Subcutaneous adipose tissue (tissue), 4 donors: ENCODE measurements around the gene PABPC1L. TPM values are rescaled to one million over a fixed set of nuclear protein-coding genes. Genes with fewer than 3 reads are reported as not detected.

Source experiments
- CTCF ChIP-seq: fragments of 450-650 bp; IDR thresholded peaks from one replicate; pipeline ENCODE4 v1.5.1; 2016; ENCODE audit warnings: low read depth, mild to moderate bottlenecking, control low read depth, antibody characterized with exemption, moderate library complexity
- total RNA-seq, 4 donors: library from RNA; depleted of rRNA; stranded (reverse); fragments of >200 nt; gene quantifications; one replicate each; pipeline ENCODE4 v1.1.0, GENCODE V29; 2016

Gene PABPC1L
- total RNA-seq, 4 donors from 2014 or later, result 5.5 to 8.5 (median 6.9) TPM

GRCh38 chr20:44938637-44939036 is 28.8 kb downstream of the PABPC1L start:
- TF ChIP-seq CTCF, result no peak

- no peak for TF ChIP-seq CTCF
Measured at GRCh38 chr20:44941120-44941691, 31.3 kb downstream of the PABPC1L start.

GRCh38 chr20:44942264-44942973 is 32.6 kb downstream of the PABPC1L start:
- TF ChIP-seq CTCF, result no peak

GRCh38 chr20:44943828-44944227 is 34.0 kb downstream of the PABPC1L start:
- TF ChIP-seq CTCF, result no peak

GRCh38 chr20:44945261-44945660 is 35.4 kb downstream of the PABPC1L start:
- TF ChIP-seq CTCF, result no peak

GRCh38 chr20:44946271-44946852 is 36.5 kb downstream of the PABPC1L start:
- TF ChIP-seq CTCF, result no peak

- TF ChIP-seq CTCF, result no peak
Measured at GRCh38 chr20:44948107-44948506, 38.2 kb downstream of the PABPC1L start.
